Thyroid gland (tissue), 4 donors: ENCODE results near the gene KCNMA1.

ENCODE experiments used
- POLR2A ChIP-seq, 2 donors: fragments of 450-650 bp; IDR thresholded peaks; one replicate each; pipeline ENCODE4 v1.6.1; 2017; ENCODE audit warnings: antibody characterized with exemption in 2 of 2, mild to moderate bottlenecking in 2 of 2, moderate library complexity in 1 of 2
- TF ChIP-seq, protein P1 (sequence below), 6 experiments: fragments of 200-600 bp in 3 of 6; fragments of 450-650 bp in 3 of 6; sonication (generic) in 3 of 6; IDR thresholded peaks; one replicate each; pipeline ENCODE4 v1.5.1; 2016 to 2019; ENCODE audit warnings: antibody characterized with exemption in 6 of 6, mild to moderate bottlenecking in 2 of 6, inconsistent platforms in 1 of 6, moderate library complexity in 1 of 6

DNA sequence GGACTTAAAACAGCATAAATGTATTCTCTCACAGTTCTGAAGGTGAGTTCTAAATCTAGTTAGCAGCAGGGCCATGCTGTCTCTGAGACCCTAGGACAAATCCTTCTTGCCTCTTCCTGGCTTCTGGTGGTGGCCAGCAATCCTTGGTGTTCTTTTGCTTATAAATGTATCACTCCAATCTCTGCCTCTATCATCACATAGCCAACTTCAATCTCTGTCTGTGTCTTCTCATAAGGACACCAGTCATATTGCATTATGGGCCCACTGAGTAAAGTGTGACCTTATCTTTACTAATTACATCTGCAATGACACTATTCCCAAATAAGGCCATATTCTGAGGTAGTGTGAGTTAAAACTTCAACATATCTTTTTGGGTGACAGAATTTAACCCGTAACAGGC lies 778.9 kb downstream of the KCNMA1 start:
- TF ChIP-seq, protein P1, sequence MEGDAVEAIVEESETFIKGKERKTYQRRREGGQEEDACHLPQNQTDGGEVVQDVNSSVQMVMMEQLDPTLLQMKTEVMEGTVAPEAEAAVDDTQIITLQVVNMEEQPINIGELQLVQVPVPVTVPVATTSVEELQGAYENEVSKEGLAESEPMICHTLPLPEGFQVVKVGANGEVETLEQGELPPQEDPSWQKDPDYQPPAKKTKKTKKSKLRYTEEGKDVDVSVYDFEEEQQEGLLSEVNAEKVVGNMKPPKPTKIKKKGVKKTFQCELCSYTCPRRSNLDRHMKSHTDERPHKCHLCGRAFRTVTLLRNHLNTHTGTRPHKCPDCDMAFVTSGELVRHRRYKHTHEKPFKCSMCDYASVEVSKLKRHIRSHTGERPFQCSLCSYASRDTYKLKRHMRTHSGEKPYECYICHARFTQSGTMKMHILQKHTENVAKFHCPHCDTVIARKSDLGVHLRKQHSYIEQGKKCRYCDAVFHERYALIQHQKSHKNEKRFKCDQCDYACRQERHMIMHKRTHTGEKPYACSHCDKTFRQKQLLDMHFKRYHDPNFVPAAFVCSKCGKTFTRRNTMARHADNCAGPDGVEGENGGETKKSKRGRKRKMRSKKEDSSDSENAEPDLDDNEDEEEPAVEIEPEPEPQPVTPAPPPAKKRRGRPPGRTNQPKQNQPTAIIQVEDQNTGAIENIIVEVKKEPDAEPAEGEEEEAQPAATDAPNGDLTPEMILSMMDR (IDR thresholded peaks at IDR 0.05): no peak
- no peak for TF ChIP-seq POLR2A (IDR thresholded peaks at IDR 0.05)
